HCT116 (cell line): ENCODE results near the gene ATG4C.

Source experiments
- CBX3 ChIP-seq: IDR thresholded peaks from 2 replicates; pipeline ENCODE4 v1.6.1; 2012; ENCODE audit warnings: low read depth
- CEBPB ChIP-seq: IDR thresholded peaks from 2 replicates; pipeline ENCODE4 v1.6.1; 2012; ENCODE audit warnings: low read depth
- EZH2 ChIP-seq: fragments of 200-600 bp; sonication (generic); IDR thresholded peaks from 2 replicates; pipeline ENCODE4 v1.6.1; 2017; ENCODE audit warnings: antibody characterized with exemption, mixed run types
- MAX ChIP-seq: IDR thresholded peaks from 2 replicates; pipeline ENCODE4 v1.6.1; 2012
- POLR2A ChIP-seq: IDR thresholded peaks from 2 replicates; pipeline ENCODE4 v1.7.0; 2011; ENCODE audit warnings: borderline replicate concordance; ENCODE audit not compliant: insufficient read depth, insufficient read length; ENCODE audit errors: extremely low read depth
- POLR2AphosphoS5 ChIP-seq: IDR thresholded peaks from 2 replicates; pipeline ENCODE4 v1.6.1; 2011; ENCODE audit warnings: mild to moderate bottlenecking, low read depth, low read length, moderate library complexity
- RAD21 ChIP-seq: IDR thresholded peaks from 2 replicates; pipeline ENCODE4 v1.6.1; 2012; ENCODE audit warnings: low read depth, mild to moderate bottlenecking
- SIN3A ChIP-seq: IDR thresholded peaks from 2 replicates; pipeline ENCODE4 v1.6.1; 2012; ENCODE audit warnings: low read depth
- SP1 ChIP-seq: IDR thresholded peaks from 2 replicates; pipeline ENCODE4 v1.6.1; 2012; ENCODE audit warnings: low read depth
- YY1 ChIP-seq: IDR thresholded peaks from 2 replicates; pipeline ENCODE4 v1.6.1; 2011; ENCODE audit warnings: low read length, low read depth, moderate library complexity, mild to moderate bottlenecking; ENCODE audit not compliant: insufficient replicate concordance; ENCODE audit errors: extremely low read depth
- TF ChIP-seq, protein P1 (sequence below): IDR thresholded peaks from 2 replicates; pipeline ENCODE4 v1.6.1; 2012; ENCODE audit warnings: low read depth
- TF ChIP-seq, protein P2 (sequence below), 3 experiments: fragments of 200-600 bp in 1 of 3; sonication (generic) in 1 of 3; IDR thresholded peaks in 2 of 3; conservative IDR thresholded peaks in 1 of 3; 2 replicates each; pipeline ENCODE4 v1.5.1; 2012 to 2017; ENCODE audit warnings: low read depth in 2 of 3, low read length in 2 of 3, antibody characterized with exemption in 1 of 3, borderline replicate concordance in 1 of 3, control low read depth in 1 of 3, mild to moderate bottlenecking in 1 of 3, mixed read lengths in 1 of 3, mixed run types in 1 of 3, moderate library complexity in 1 of 3; ENCODE audit not compliant: insufficient read depth in 1 of 3
- TF ChIP-seq, protein P3 (sequence below): IDR thresholded peaks from 2 replicates; pipeline ENCODE4 v1.6.1; 2011; ENCODE audit warnings: mild to moderate bottlenecking, low read length, moderate library complexity; ENCODE audit not compliant: insufficient replicate concordance; ENCODE audit errors: extremely low read depth

- TF ChIP-seq MAX = no peak
- TF ChIP-seq, protein P1, sequence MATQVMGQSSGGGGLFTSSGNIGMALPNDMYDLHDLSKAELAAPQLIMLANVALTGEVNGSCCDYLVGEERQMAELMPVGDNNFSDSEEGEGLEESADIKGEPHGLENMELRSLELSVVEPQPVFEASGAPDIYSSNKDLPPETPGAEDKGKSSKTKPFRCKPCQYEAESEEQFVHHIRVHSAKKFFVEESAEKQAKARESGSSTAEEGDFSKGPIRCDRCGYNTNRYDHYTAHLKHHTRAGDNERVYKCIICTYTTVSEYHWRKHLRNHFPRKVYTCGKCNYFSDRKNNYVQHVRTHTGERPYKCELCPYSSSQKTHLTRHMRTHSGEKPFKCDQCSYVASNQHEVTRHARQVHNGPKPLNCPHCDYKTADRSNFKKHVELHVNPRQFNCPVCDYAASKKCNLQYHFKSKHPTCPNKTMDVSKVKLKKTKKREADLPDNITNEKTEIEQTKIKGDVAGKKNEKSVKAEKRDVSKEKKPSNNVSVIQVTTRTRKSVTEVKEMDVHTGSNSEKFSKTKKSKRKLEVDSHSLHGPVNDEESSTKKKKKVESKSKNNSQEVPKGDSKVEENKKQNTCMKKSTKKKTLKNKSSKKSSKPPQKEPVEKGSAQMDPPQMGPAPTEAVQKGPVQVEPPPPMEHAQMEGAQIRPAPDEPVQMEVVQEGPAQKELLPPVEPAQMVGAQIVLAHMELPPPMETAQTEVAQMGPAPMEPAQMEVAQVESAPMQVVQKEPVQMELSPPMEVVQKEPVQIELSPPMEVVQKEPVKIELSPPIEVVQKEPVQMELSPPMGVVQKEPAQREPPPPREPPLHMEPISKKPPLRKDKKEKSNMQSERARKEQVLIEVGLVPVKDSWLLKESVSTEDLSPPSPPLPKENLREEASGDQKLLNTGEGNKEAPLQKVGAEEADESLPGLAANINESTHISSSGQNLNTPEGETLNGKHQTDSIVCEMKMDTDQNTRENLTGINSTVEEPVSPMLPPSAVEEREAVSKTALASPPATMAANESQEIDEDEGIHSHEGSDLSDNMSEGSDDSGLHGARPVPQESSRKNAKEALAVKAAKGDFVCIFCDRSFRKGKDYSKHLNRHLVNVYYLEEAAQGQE = no peak
- no peak for TF ChIP-seq CEBPB
- TF ChIP-seq SP1 = no peak
- TF ChIP-seq, protein P2, sequence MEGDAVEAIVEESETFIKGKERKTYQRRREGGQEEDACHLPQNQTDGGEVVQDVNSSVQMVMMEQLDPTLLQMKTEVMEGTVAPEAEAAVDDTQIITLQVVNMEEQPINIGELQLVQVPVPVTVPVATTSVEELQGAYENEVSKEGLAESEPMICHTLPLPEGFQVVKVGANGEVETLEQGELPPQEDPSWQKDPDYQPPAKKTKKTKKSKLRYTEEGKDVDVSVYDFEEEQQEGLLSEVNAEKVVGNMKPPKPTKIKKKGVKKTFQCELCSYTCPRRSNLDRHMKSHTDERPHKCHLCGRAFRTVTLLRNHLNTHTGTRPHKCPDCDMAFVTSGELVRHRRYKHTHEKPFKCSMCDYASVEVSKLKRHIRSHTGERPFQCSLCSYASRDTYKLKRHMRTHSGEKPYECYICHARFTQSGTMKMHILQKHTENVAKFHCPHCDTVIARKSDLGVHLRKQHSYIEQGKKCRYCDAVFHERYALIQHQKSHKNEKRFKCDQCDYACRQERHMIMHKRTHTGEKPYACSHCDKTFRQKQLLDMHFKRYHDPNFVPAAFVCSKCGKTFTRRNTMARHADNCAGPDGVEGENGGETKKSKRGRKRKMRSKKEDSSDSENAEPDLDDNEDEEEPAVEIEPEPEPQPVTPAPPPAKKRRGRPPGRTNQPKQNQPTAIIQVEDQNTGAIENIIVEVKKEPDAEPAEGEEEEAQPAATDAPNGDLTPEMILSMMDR (IDR thresholded peaks at IDR 0.05 in 2 of 3, conservative IDR thresholded peaks at IDR 0.05 in 1 of 3; ENCODE audit: borderline replicate concordance in 1 of 3, insufficient read depth in 1 of 3, low read depth in 2 of 3, low read length in 2 of 3) = no peak
- no peak for TF ChIP-seq POLR2A
- no peak for TF ChIP-seq CBX3
- TF ChIP-seq, protein P3, sequence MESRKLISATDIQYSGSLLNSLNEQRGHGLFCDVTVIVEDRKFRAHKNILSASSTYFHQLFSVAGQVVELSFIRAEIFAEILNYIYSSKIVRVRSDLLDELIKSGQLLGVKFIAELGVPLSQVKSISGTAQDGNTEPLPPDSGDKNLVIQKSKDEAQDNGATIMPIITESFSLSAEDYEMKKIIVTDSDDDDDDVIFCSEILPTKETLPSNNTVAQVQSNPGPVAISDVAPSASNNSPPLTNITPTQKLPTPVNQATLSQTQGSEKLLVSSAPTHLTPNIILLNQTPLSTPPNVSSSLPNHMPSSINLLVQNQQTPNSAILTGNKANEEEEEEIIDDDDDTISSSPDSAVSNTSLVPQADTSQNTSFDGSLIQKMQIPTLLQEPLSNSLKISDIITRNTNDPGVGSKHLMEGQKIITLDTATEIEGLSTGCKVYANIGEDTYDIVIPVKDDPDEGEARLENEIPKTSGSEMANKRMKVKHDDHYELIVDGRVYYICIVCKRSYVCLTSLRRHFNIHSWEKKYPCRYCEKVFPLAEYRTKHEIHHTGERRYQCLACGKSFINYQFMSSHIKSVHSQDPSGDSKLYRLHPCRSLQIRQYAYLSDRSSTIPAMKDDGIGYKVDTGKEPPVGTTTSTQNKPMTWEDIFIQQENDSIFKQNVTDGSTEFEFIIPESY = no peak
- no peak for TF ChIP-seq POLR2AphosphoS5
- no peak for TF ChIP-seq RAD21
- TF ChIP-seq EZH2 = no peak
- no peak for TF ChIP-seq YY1
- TF ChIP-seq SIN3A = no peak
Observed at GRCh38 chr1:62832276-62832675, 48.3 kb downstream of the ATG4C start.
